Osteocyte (in vitro differentiated cells): ENCODE data around the gene SLFN12L. TPM values are rescaled to one million over a fixed set of nuclear protein-coding genes. Genes with fewer than 3 reads are reported as not detected.
A peak's percentile ranks its signal among the peaks of the same experiment; 100 is the strongest.
"Not testable (repeated sequence)": the region's sequence is repeated elsewhere in the genome, so short reads cannot be mapped to it uniquely, and the experiment has no call there.

Experiments used
- DNase-seq: peaks from one replicate; pipeline ENCODE4 v3.0.0; 2021; ENCODE audit warnings: mixed read lengths; ENCODE audit not compliant: unreplicated experiment; ENCODE audit errors: extremely low spot score
- H3K27ac Mint-ChIP-seq: one replicate; pipeline ENCODE4 v1.8.0; 2021; ENCODE audit warnings: mild to moderate bottlenecking, mixed read lengths; ENCODE audit not compliant: unreplicated experiment
- H3K27me3 Mint-ChIP-seq: one replicate; pipeline ENCODE4 v1.8.0; 2021; ENCODE audit warnings: mixed read lengths; ENCODE audit not compliant: unreplicated experiment
- H3K36me3 Mint-ChIP-seq: one replicate; pipeline ENCODE4 v1.8.0; 2021; ENCODE audit warnings: mixed read lengths; ENCODE audit not compliant: unreplicated experiment
- H3K4me1 Mint-ChIP-seq: one replicate; pipeline ENCODE4 v1.8.0; 2021; ENCODE audit warnings: mixed read lengths; ENCODE audit not compliant: unreplicated experiment
- H3K4me3 Mint-ChIP-seq: one replicate; pipeline ENCODE4 v1.8.0; 2021; ENCODE audit warnings: mild to moderate bottlenecking, moderate library complexity, mixed read lengths; ENCODE audit not compliant: unreplicated experiment
- H3K9me3 Mint-ChIP-seq: one replicate; pipeline ENCODE4 v1.8.0; 2021; ENCODE audit warnings: mixed read lengths; ENCODE audit not compliant: unreplicated experiment
- CTCF ChIP-seq: fragments of 200-600 bp; sonication (generic); IDR thresholded peaks from 2 replicates; pipeline ENCODE4 v1.5.0; 2021; ENCODE audit warnings: antibody characterized with exemption, mild to moderate bottlenecking, moderate library complexity
- total RNA-seq: library from RNA; stranded (reverse); gene quantifications from 2 replicates; pipeline ENCODE4 v1.2.1, GENCODE V29; 2021

Gene SLFN12L
- total RNA-seq, 1 donor from 2014 or later: not detected

DNA sequence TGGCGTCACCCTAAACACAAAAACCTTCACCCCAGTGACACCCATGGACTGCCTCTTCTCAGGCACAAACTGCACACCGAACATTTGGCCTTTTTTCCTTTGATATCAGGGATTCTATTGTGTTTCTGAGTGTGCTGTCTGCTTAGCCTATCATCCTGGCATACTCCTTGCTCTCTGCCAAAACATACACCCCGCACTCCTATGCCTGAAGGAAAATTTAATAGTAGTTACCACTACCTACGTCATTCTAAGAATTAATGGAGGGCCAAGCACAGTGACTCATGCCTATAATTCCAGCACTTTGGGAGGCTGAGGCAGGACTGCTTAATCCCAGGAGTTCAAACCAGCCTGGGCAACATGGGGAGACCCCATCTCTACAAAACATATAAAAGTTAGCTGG is 69.0 kb downstream of the SLFN12L start:
- Mint-ChIP-seq H3K27me3 (peaks cover 34% of the 10 kb centered on the region), H3K4me1 (no peaks in the 10 kb centered on the region), H3K4me3 (no peak overlapping the region), H3K9me3 (no peaks in the 10 kb centered on the region), H3K36me3 (no peaks in the 10 kb centered on the region), H3K27ac (no peak overlapping the region)
- TF ChIP-seq CTCF: no peak
- no peak for DNase-seq

DNA sequence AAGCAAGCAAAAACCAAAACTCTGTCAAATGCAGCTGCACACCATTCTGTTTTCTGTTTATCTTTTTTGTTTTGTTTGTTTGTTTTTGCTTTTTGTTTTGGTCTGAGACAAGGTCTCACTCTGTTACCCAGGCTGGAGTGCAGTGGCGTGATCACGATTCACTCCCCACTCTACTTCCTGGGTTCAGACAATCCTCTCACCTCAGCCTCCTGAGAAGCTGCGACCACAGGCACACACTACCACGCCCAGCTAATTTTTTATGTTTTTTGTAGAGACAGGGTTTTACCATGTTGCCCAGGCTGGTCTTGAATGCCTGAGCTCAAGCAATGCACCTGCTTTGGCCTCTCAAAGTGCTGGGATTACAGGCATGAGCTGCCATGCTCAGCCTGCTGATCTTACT is 69.7 kb downstream of the SLFN12L start:
- Mint-ChIP-seq H3K27ac (no peak overlapping the region), H3K27me3 (peaks cover 34% of the 10 kb centered on the region), H3K36me3 (no peaks in the 10 kb centered on the region), H3K4me3 (no peak overlapping the region), H3K4me1 (no peaks in the 10 kb centered on the region), H3K9me3 (no peaks in the 10 kb centered on the region)
- TF ChIP-seq CTCF: no peak
- DNase-seq: no peak

GRCh38 chr17:35460354-35460851 is 77.1 kb downstream of the SLFN12L start:
- peak overlapping the region; percentile 58 for H3K4me3 Mint-ChIP-seq
- H3K4me1 Mint-ChIP-seq: peaks cover 8% of the 10 kb centered on the region
- TF ChIP-seq CTCF: no peak
- peaks cover 76% of the 10 kb centered on the region for H3K27me3 Mint-ChIP-seq
- no peak overlapping the region for H3K27ac Mint-ChIP-seq
- no peak for DNase-seq
- peaks cover 11% of the 10 kb centered on the region for H3K9me3 Mint-ChIP-seq
- H3K36me3 Mint-ChIP-seq: no peaks in the 10 kb centered on the region

- H3K36me3 Mint-ChIP-seq, H3K27ac Mint-ChIP-seq, H3K4me3 Mint-ChIP-seq, DNase-seq, H3K4me1 Mint-ChIP-seq: not testable (repeated sequence)
- Mint-ChIP-seq H3K9me3 (peaks cover 14% of the 10 kb centered on the region), H3K27me3 (peaks cover 56% of the 10 kb centered on the region)
These were observed 83.4 kb downstream of the SLFN12L start for GRCh38 chr17:35454035-35454434.

DNA sequence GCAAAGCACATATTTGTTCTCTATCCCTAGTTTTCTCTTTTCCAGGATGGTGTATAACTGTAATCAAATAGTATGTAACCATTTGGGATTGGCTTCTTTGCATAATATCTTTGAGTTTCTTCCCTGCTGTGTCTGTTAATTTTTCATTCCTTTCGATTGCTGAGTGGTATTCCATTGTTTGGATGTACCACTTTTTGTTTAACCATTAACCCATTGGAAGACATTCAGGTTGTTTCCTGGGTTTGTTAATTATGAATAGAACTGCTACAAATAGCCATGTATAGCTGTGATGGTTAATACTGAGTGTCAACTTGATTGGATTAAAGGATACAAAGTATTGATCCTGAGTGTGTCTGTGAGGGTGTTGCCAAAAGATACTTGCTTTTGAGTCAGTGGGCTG is 84.3 kb downstream of the SLFN12L start:
- Mint-ChIP-seq H3K4me1 (peaks cover 11% of the 10 kb centered on the region), H3K27ac (no peak overlapping the region), H3K9me3 (peaks cover 11% of the 10 kb centered on the region), H3K27me3 (peaks cover 49% of the 10 kb centered on the region), H3K4me3 (no peak overlapping the region), H3K36me3 (no peaks in the 10 kb centered on the region)
- no peak for TF ChIP-seq CTCF
- no peak for DNase-seq
